ENCODE measurements around the gene MOV10L1. TPM values are rescaled to one million over a fixed set of nuclear protein-coding genes. Genes with fewer than 3 reads are reported as not detected.

MOV10L1 gene
- polyA plus RNA-seq, 3 donors = 0.18 to 0.35 TPM; not detected in 1

GRCh38 chr22:50207383-50208140 lies 117.8 kb downstream of the MOV10L1 start:
- Histone ChIP-seq H3K27me3 (ENCODE audit: control insufficient read depth in 2 of 2, insufficient read depth in 2 of 2, low read length in 2 of 2) (no peaks in the 10 kb centered on the region), H2AFZ (ENCODE audit: insufficient read depth, low read depth, low read length, poor library complexity, severe bottlenecking) (no peak overlapping the region), H3K36me3 (replicated peaks in 1 of 2; ENCODE audit: control insufficient read depth in 1 of 2, insufficient read depth in 2 of 2, low read length in 2 of 2) (peaks cover 48 to 60% of the 10 kb centered on the region in 2 donors), H3K4me1 (ENCODE audit: control insufficient read depth in 1 of 2, insufficient read depth in 2 of 2, low read length in 2 of 2) (peaks cover 46 to 57% of the 10 kb centered on the region in 2 donors), H4K20me1 (ENCODE audit: insufficient read depth, low read length) (peaks cover 80% of the 10 kb centered on the region), H3K27ac (ENCODE audit: low read depth in 1 of 2, low read length in 2 of 2) (peak overlapping the region; percentile 9 to 50), H3K9ac (ENCODE audit: insufficient read depth, low read length, poor library complexity, severe bottlenecking) (no peak overlapping the region), H3K9me3 (replicated peaks in 1 of 2; ENCODE audit: control insufficient read depth in 1 of 2, insufficient read depth in 1 of 2, low read length in 2 of 2) (no peaks in the 10 kb centered on the region), H3K79me2 (ENCODE audit: insufficient read depth, low read length) (peaks cover 74% of the 10 kb centered on the region), H3K4me2 (replicated peaks; ENCODE audit: extremely low read depth, low read length, poor library complexity, severe bottlenecking) (no peak overlapping the region), H3K4me3 (replicated peaks in 1 of 3; ENCODE audit: low read depth in 2 of 3, low read length in 3 of 3) (no peak overlapping the region)
- H3K27ac Mint-ChIP-seq = peak overlapping the region in 6 of 7 donors; percentile 23 to 92 (median 78)
- TF ChIP-seq, protein P1, sequence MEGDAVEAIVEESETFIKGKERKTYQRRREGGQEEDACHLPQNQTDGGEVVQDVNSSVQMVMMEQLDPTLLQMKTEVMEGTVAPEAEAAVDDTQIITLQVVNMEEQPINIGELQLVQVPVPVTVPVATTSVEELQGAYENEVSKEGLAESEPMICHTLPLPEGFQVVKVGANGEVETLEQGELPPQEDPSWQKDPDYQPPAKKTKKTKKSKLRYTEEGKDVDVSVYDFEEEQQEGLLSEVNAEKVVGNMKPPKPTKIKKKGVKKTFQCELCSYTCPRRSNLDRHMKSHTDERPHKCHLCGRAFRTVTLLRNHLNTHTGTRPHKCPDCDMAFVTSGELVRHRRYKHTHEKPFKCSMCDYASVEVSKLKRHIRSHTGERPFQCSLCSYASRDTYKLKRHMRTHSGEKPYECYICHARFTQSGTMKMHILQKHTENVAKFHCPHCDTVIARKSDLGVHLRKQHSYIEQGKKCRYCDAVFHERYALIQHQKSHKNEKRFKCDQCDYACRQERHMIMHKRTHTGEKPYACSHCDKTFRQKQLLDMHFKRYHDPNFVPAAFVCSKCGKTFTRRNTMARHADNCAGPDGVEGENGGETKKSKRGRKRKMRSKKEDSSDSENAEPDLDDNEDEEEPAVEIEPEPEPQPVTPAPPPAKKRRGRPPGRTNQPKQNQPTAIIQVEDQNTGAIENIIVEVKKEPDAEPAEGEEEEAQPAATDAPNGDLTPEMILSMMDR (IDR thresholded peaks at IDR 0.05) = no peak
- 53% methylated on average over 16 of the region's 23 CpGs for WGBS (ENCODE audit: insufficient coverage)
- intact Hi-C loops (cut with micrococcal nuclease) = loop anchor here in 1 of 2 donors (5.0 to 10.0 kb wide), 2 partner anchors 35 to 283 kb away; partner anchors contain the start of gene PANX2
- peaks cover 62 to 71% of the 10 kb centered on the region in 2 donors for H3K36me3 Mint-ChIP-seq
- peaks cover 49% of the 10 kb centered on the region for H3K4me1 Mint-ChIP-seq
- H3K9me3 Mint-ChIP-seq = peaks cover 0 to 3% (median 0%) of the 10 kb centered on the region in 7 donors
- no peaks in the 10 kb centered on the region for H3K27me3 Mint-ChIP-seq (ENCODE audit: low read depth in 3 of 3)
- H3K4me3 Mint-ChIP-seq = peak overlapping the region; percentile 34 to 60
- peak in 1 of 3 donors; percentile 39 for DNase-seq

GRCh38 chr22:50208430-50208938 lies 118.7 kb downstream of the MOV10L1 start:
- Histone ChIP-seq H3K27ac (ENCODE audit: low read depth in 1 of 2, low read length in 2 of 2) (no peak overlapping the region), H3K79me2 (ENCODE audit: insufficient read depth, low read length) (peaks cover 74% of the 10 kb centered on the region), H3K27me3 (ENCODE audit: control insufficient read depth in 2 of 2, insufficient read depth in 2 of 2, low read length in 2 of 2) (no peaks in the 10 kb centered on the region), H3K4me2 (replicated peaks; ENCODE audit: extremely low read depth, low read length, poor library complexity, severe bottlenecking) (no peak overlapping the region), H4K20me1 (ENCODE audit: insufficient read depth, low read length) (peaks cover 83% of the 10 kb centered on the region), H3K9me3 (replicated peaks in 1 of 2; ENCODE audit: control insufficient read depth in 1 of 2, insufficient read depth in 1 of 2, low read length in 2 of 2) (no peaks in the 10 kb centered on the region), H3K36me3 (replicated peaks in 1 of 2; ENCODE audit: control insufficient read depth in 1 of 2, insufficient read depth in 2 of 2, low read length in 2 of 2) (peaks cover 57 to 69% of the 10 kb centered on the region in 2 donors), H3K4me3 (replicated peaks in 1 of 3; ENCODE audit: low read depth in 2 of 3, low read length in 3 of 3) (no peak overlapping the region), H2AFZ (ENCODE audit: insufficient read depth, low read depth, low read length, poor library complexity, severe bottlenecking) (no peak overlapping the region), H3K9ac (ENCODE audit: insufficient read depth, low read length, poor library complexity, severe bottlenecking) (no peak overlapping the region), H3K4me1 (ENCODE audit: control insufficient read depth in 1 of 2, insufficient read depth in 2 of 2, low read length in 2 of 2) (peaks cover 40 to 48% of the 10 kb centered on the region in 2 donors)
- Mint-ChIP-seq H3K27ac (peak overlapping the region in 3 of 7 donors; percentile 46 to 79 (median 53)), H3K27me3 (ENCODE audit: low read depth in 3 of 3) (no peaks in the 10 kb centered on the region), H3K4me1 (peaks cover 42% of the 10 kb centered on the region), H3K9me3 (no peaks in the 10 kb centered on the region), H3K36me3 (peaks cover 65 to 73% of the 10 kb centered on the region in 2 donors), H3K4me3 (no peak overlapping the region)
- 96% methylated on average over 21 of the region's 22 CpGs for WGBS (ENCODE audit: insufficient coverage)
- TF ChIP-seq, protein P1 (IDR thresholded peaks at IDR 0.05) = no peak
- intact Hi-C loops (cut with micrococcal nuclease) = loop anchor here in 1 of 2 donors (5.0 to 10.0 kb wide), 2 partner anchors 36 to 284 kb away; partner anchors contain the start of gene PANX2
- no peak for DNase-seq

Data from CD14-positive monocyte (primary cell).